DOHH2 (cell line): Measurements from ENCODE around the gene PEMT.

Source experiments
- H3F3A ChIP-seq: fragments of 200-600 bp; sonication (generic), shearing (Covaris generic); 2 replicates; pipeline ENCODE4 v1.6.0; 2016; ENCODE audit warnings: antibody characterized with exemption, mild to moderate bottlenecking; ENCODE audit not compliant: control insufficient read depth, insufficient read depth
- H3K27ac ChIP-seq: fragments of 200-600 bp; sonication (generic); 2 replicates; pipeline ENCODE4 v1.5.1; 2014; ENCODE audit warnings: low read depth, mild to moderate bottlenecking, low read length, moderate library complexity
- H3K27me3 ChIP-seq: fragments of 200-600 bp; sonication (generic); 2 replicates; pipeline ENCODE4 v1.6.1; 2014; ENCODE audit warnings: mild to moderate bottlenecking, low read length, mixed read lengths; ENCODE audit not compliant: control insufficient read depth
- H3K36me3 ChIP-seq: fragments of 200-600 bp; sonication (generic); 2 replicates; pipeline ENCODE4 v1.6.1; 2014; ENCODE audit warnings: mild to moderate bottlenecking, low read length, moderate library complexity, mixed read lengths; ENCODE audit not compliant: control insufficient read depth
- H3K4me1 ChIP-seq: fragments of 200-600 bp; sonication (generic); 2 replicates; pipeline ENCODE4 v1.6.1; 2014; ENCODE audit warnings: mild to moderate bottlenecking, low read length, mixed read lengths; ENCODE audit not compliant: control insufficient read depth
- H3K4me2 ChIP-seq: fragments of 200-600 bp; sonication (generic); 2 replicates; pipeline ENCODE4 v1.6.0; 2014; ENCODE audit warnings: mild to moderate bottlenecking, low read length, moderate library complexity
- H3K4me3 ChIP-seq: fragments of 200-600 bp; sonication (generic); 2 replicates; pipeline ENCODE4 v1.5.1; 2014; ENCODE audit warnings: mild to moderate bottlenecking, low read length, mixed read lengths
- H3K79me2 ChIP-seq: fragments of 200-600 bp; sonication (generic); 2 replicates; pipeline ENCODE4 v1.6.1; 2014; ENCODE audit warnings: mild to moderate bottlenecking, low read length, mixed read lengths; ENCODE audit not compliant: control insufficient read depth
- H3K9me2 ChIP-seq: fragments of 200-600 bp; sonication (generic); replicated peaks from 2 replicates; pipeline ENCODE4 v1.6.1; 2014; ENCODE audit warnings: mild to moderate bottlenecking, low read length, mixed read lengths; ENCODE audit not compliant: control insufficient read depth
- H3K9me3 ChIP-seq: fragments of 200-600 bp; sonication (generic); 2 replicates; pipeline ENCODE4 v1.6.1; 2014; ENCODE audit warnings: antibody characterized with exemption, low read length, mixed read lengths; ENCODE audit not compliant: control insufficient read depth, insufficient read depth
- H4K20me1 ChIP-seq: fragments of 200-600 bp; sonication (generic); 2 replicates; pipeline ENCODE4 v1.6.0; 2014; ENCODE audit warnings: low read depth, mild to moderate bottlenecking, antibody characterized with exemption, low read length, moderate library complexity; ENCODE audit not compliant: control insufficient read depth, insufficient read depth
- CTCF ChIP-seq: fragments of 200-600 bp; sonication (generic); IDR thresholded peaks from one replicate; pipeline ENCODE4 v1.5.1; 2014; ENCODE audit warnings: antibody characterized with exemption, mild to moderate bottlenecking, low read depth, low read length; ENCODE audit not compliant: poor library complexity, severe bottlenecking
- EZH2phosphoT487 ChIP-seq: fragments of 200-600 bp; sonication (generic); IDR thresholded peaks from 2 replicates; pipeline ENCODE4 v1.6.1; 2017; ENCODE audit warnings: borderline replicate concordance, mild to moderate bottlenecking, antibody characterized with exemption, low read length, moderate library complexity, mixed read lengths

The PEMT gene

GRCh38 chr17:17480593-17481148 lies 110.8 kb downstream of the PEMT start:
- no peaks in the 10 kb centered on the region for H3K27me3 ChIP-seq
- H3K79me2 ChIP-seq: peaks cover 87% of the 10 kb centered on the region
- peaks cover 20% of the 10 kb centered on the region for H4K20me1 ChIP-seq
- no peaks in the 10 kb centered on the region for H3K9me3 ChIP-seq
- H3K36me3 ChIP-seq: peaks cover 54% of the 10 kb centered on the region
- TF ChIP-seq CTCF (no peak), EZH2phosphoT487 (no peak)
- no peak overlapping the region for H3K27ac ChIP-seq
- no peak overlapping the region for H3K4me3 ChIP-seq
- H3K9me2 ChIP-seq: no peaks in the 10 kb centered on the region
- H3K4me2 ChIP-seq: peak overlapping the region; percentile 7; the same call in 1 of the 2 replicates
- H3F3A ChIP-seq: no peaks in the 10 kb centered on the region
- peaks cover 37% of the 10 kb centered on the region for H3K4me1 ChIP-seq

DNA sequence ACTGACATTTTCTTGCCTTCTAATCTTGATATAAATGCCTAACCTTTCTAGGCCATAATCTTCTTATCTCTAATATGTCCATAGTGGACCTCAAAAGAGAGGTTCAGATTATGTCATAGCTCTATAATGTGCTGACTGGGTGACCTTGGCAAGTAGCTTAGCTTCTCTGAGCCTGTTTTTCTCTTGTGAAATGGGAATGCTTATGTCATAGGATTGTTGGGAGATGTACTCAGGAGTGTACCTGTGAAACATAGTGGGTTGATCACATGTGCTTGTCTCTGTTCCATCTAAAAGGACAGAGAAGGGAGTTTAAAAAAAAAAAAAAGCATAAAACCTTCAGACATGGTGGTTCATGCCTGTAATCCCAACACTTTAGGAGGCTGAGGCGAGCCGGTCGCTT lies 112.3 kb downstream of the PEMT start:
- no peak overlapping the region for H3K27ac ChIP-seq
- no peaks in the 10 kb centered on the region for H3K9me2 ChIP-seq
- H3K36me3 ChIP-seq: peaks cover 44% of the 10 kb centered on the region
- H3K4me3 ChIP-seq: no peak overlapping the region
- H3K4me2 ChIP-seq: peak overlapping the region; percentile 9; the same call in 1 of the 2 replicates
- H3K4me1 ChIP-seq: peaks cover 37% of the 10 kb centered on the region
- no peaks in the 10 kb centered on the region for H3K27me3 ChIP-seq
- no peaks in the 10 kb centered on the region for H3K9me3 ChIP-seq
- H4K20me1 ChIP-seq: peaks cover 20% of the 10 kb centered on the region
- peaks cover 73% of the 10 kb centered on the region for H3K79me2 ChIP-seq
- no peak for TF ChIP-seq CTCF
- no peak for TF ChIP-seq EZH2phosphoT487
- no peaks in the 10 kb centered on the region for H3F3A ChIP-seq

GRCh38 chr17:17476865-17477467 lies 114.5 kb downstream of the PEMT start, which contains the start of gene MED9:
Gene MED9, plus strand, starts transcription at chr17:17477000. Its CDS starts 42 bp downstream, at chr17:17477042.
- Histone ChIP-seq H3K4me2 (peak within 1 kb of the TSS; percentile 89), H3K9me3 (no peaks in the 10 kb centered on the region), H3K9me2 (no peaks in the 10 kb centered on the region), H4K20me1 (peaks cover 6% of the 10 kb centered on the region), H3K4me1 (peaks cover 35% of the 10 kb centered on the region), H3F3A (no peaks in the 10 kb centered on the region), H3K27ac (peak within 1 kb of the TSS; percentile 52), H3K79me2 (peaks cover 52% of the 10 kb centered on the region), H3K4me3 (peak within 1 kb of the TSS; percentile 87), H3K36me3 (peaks cover 31% of the 10 kb centered on the region), H3K27me3 (peaks cover 6% of the 10 kb centered on the region)
- TF ChIP-seq CTCF (no peak), EZH2phosphoT487 (no peak)
